Spinal cord (tissue), 10 donors: ENCODE measurements around the gene POLE4. TPM values are rescaled to one million over a fixed set of nuclear protein-coding genes. Genes with fewer than 3 reads are reported as not detected.

Experiments
- DNase-seq, 6 donors: peaks; one replicate each; pipeline versions ENCODE4 v3.0.0 to v3.0.0-alpha.2; 2013 to 2015; ENCODE audit warnings: low spot score in 6 of 6, low read depth in 4 of 6
- H3K27ac ChIP-seq: one replicate; pipeline ENCODE4 v1.5.1; 2013; ENCODE audit warnings: low read depth, low read length, control low read depth
- H3K27me3 ChIP-seq: one replicate; pipeline ENCODE4 v1.6.1; 2013; ENCODE audit warnings: low read length; ENCODE audit not compliant: control insufficient read depth, insufficient read depth
- H3K36me3 ChIP-seq: one replicate; pipeline ENCODE4 v1.6.1; 2013; ENCODE audit warnings: low read length; ENCODE audit not compliant: control insufficient read depth, insufficient read depth
- H3K4me1 ChIP-seq: one replicate; pipeline ENCODE4 v1.6.1; 2013; ENCODE audit warnings: low read length; ENCODE audit not compliant: control insufficient read depth, insufficient read depth
- H3K4me3 ChIP-seq: one replicate; pipeline ENCODE4 v1.5.1; 2013; ENCODE audit warnings: low read depth, low read length, control low read depth
- H3K9me3 ChIP-seq: one replicate; pipeline ENCODE4 v1.6.1; 2013; ENCODE audit warnings: low read length; ENCODE audit not compliant: control insufficient read depth, insufficient read depth
- WGBS: methylation state at CpG from one replicate; pipeline ENCODE4 v1.1.5; 2013; ENCODE audit warnings: missing lambda C conversion rate; ENCODE audit not compliant: insufficient coverage; 5-methylcytosine and 5-hydroxymethylcytosine counted together
- long read RNA-seq, 4 donors: transcript quantifications; one replicate each; lab custom pipeline, GENCODE V29; 2026
- polyA plus RNA-seq, 2 donors: library from polyadenylated mRNA; unstranded; fragments of 120-200 nt; gene quantifications; one replicate each; pipeline ENCODE4 v1.2.1, GENCODE V29; 2013; ENCODE audit not compliant: insufficient read length in 2 of 2
- total RNA-seq, 2 donors: library from RNA; depleted of rRNA in 1 of 2; stranded (reverse); fragments of 120-200 nt in 1 of 2; fragments of >200 nt in 1 of 2; gene quantifications; one replicate each; pipeline versions ENCODE4 v1.2.3 to v1.2.4, GENCODE V29; 2013 to 2014
- donor health status: healthy.

The POLE4 gene, protein sequence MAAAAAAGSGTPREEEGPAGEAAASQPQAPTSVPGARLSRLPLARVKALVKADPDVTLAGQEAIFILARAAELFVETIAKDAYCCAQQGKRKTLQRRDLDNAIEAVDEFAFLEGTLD
- total RNA-seq: 10 to 100 TPM; 20.7 to 61.1 TPM
- polyA plus RNA-seq: 10 to 100 TPM; 82.5 to 88.9 TPM
- long read RNA-seq, donor 1, transcript POLE4-205 (4 exons, 1,248 nt): major isoform, 62 of 64 reads
- long read RNA-seq, donor 1, partial matches to known transcripts: 0 of 64 reads
- long read RNA-seq, donor 1, other reads (novel, unspliced or antisense): 0 of 64 reads
- long read RNA-seq, donor 2, transcript POLE4-205 (4 exons, 1,248 nt): major isoform, 14 of 14 reads
- long read RNA-seq, donor 2, partial matches to known transcripts: 0 of 14 reads
- long read RNA-seq, donor 2, other reads (novel, unspliced or antisense): 0 of 14 reads
- long read RNA-seq, donor 3, transcript POLE4-205 (4 exons, 1,248 nt): major isoform, 31 of 31 reads
- long read RNA-seq, donor 3, partial matches to known transcripts: 0 of 31 reads
- long read RNA-seq, donor 3, other reads (novel, unspliced or antisense): 0 of 31 reads
- long read RNA-seq, donor 4, transcript POLE4-205 (4 exons, 1,248 nt): major isoform, 81 of 109 reads
- long read RNA-seq, donor 4, partial matches to known transcripts: 27 of 109 reads
- long read RNA-seq, donor 4, other reads (novel, unspliced or antisense): 0 of 109 reads

DNA sequence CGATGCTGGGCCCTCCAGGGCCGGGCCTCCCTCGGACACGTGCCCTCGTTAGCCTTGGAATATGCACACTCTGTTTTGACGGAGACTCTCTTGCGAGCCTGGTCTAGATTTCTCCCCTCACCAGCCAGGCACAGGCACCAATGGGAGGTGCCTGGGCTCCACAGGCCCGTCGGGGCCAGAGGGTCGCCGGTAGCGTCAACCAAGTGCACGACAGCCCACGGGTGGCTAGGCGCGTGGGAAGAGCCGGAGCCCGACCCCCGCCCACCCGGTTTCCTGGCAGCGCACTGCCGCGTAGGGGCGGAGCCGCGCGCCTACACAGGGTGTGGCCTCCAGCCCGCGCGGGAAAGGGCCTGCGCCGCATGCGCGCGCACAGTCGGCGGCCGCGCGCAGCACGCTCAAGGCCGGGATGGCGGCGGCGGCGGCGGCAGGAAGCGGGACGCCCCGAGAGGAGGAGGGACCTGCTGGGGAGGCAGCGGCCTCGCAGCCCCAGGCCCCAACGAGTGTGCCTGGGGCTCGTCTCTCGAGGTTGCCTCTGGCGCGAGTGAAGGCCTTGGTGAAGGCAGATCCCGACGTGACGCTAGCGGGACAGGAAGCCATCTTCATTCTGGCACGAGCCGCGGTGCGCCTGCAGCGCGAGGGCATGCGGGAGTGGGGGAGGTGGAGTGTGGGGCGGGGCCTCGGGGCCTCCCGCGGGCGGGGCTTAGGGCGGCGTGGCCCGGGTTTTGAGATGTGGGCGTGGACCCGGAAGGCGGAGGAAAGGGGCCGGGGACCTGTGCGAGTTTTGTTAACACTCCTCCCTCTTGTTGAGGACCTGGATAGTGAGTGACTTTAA, at the start of gene POLE4:
Gene POLE4, plus strand, starts transcription at position 370 of the 832 bp plus-strand sequence. Its CDS starts 37 bp downstream, at position 407.
- no peaks in the 10 kb centered on the region for H3K9me3 ChIP-seq
- H3K36me3 ChIP-seq: peaks cover 2% of the 10 kb centered on the region
- DNase-seq: peak; percentile 64 to 96 (median 80)
- WGBS: under 1% methylated on average over 72 of the region's 81 CpGs
- peak within 1 kb of the TSS; percentile 85 for H3K27ac ChIP-seq
- H3K4me3 ChIP-seq: peak within 1 kb of the TSS; percentile 71
- H3K27me3 ChIP-seq: no peaks in the 10 kb centered on the region
- peaks cover 12% of the 10 kb centered on the region for H3K4me1 ChIP-seq

DNA sequence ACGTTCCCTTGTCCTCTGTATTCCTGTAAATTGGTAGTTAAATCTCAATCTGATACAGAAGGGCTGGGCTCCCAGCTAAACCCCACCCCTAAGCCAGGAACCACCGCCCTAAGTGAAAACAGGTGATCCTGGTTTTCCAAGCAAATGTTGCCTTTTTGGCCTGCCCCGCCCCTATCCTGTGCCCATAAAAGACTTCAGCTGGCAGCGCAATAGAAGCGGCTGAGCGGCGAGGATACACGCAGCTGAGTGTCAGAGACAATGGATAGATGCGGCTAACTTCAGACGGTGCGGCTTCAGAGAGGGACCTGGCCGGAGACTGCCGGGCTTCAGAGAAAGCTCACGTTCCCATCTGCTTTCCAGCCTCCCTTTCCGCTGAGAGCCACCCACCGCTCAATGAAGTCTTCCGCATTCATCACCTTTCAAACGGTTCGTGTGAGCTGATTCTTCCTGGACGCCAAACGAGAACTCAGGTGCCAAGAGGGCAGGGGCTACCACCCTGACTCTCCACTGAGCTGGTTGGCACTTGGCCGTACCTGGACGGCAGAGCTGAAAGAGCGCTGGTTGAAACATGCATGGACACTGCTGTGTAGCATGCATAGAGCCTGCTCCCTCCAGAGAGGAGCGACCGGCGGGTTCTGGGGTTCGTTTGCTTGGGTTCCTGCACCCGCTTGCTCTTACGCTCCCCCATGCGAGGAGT, 49.5 kb upstream of the POLE4 start:
- Histone ChIP-seq H3K27ac (no peak overlapping the region), H3K36me3 (no peaks in the 10 kb centered on the region), H3K4me3 (no peak overlapping the region), H3K27me3 (peaks cover 9% of the 10 kb centered on the region), H3K9me3 (no peaks in the 10 kb centered on the region), H3K4me1 (peaks cover 7% of the 10 kb centered on the region)
- 32% methylated on average over 30 of the region's 31 CpGs for WGBS
- peak in 1 of 6 donors; percentile 29 for DNase-seq

DNA sequence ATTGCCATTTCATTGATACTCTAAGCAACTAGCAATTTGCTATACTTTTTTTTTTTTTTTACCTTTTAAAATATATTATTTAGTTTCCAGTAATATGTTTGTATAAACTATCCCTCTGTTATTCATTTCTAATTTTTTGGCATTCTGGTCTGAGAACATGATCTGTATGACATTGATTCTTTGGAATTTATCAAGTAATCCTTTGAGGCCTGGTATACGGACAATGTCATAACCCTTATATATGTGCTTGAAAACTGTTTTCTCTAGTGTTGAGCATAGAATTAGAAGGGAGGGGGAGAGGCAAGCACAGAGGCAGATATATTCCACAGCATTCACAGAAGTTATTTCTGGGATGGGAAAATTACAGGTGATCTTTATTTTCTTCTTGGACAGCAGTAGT, 48.2 kb upstream of the POLE4 start:
- WGBS: no CpG with 5 or more reads among the region's 1 CpG
- Histone ChIP-seq H3K9me3 (no peaks in the 10 kb centered on the region), H3K4me3 (no peak overlapping the region), H3K4me1 (peaks cover 7% of the 10 kb centered on the region), H3K36me3 (no peaks in the 10 kb centered on the region), H3K27me3 (peaks cover 9% of the 10 kb centered on the region), H3K27ac (no peak overlapping the region)
- DNase-seq: no peak

DNA sequence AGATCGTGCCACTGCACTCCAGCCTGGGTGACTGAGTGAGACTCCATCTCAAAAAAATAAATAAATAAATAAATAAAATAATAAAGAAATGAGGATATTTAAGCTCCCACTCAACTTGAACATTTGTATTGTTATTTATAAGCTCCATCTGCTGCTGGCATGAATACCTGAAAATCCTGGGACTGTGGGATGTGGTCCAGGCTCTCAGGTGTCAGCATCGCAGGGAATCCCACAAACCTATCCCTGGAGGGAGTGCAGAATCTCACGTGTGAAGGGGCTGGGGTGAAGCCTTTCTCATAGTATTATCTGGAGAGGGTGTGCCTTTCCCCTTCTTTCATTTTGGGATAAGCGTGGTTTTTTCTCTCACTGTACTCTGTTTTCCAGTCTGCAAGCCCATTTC, 47.4 kb upstream of the POLE4 start:
- Histone ChIP-seq H3K27me3 (peaks cover 9% of the 10 kb centered on the region), H3K4me3 (no peak overlapping the region), H3K36me3 (no peaks in the 10 kb centered on the region), H3K4me1 (peaks cover 7% of the 10 kb centered on the region), H3K9me3 (no peaks in the 10 kb centered on the region), H3K27ac (no peak overlapping the region)
- DNase-seq: no peak
- WGBS: 75% methylated on average over 1 of the region's 4 CpGs

DNA sequence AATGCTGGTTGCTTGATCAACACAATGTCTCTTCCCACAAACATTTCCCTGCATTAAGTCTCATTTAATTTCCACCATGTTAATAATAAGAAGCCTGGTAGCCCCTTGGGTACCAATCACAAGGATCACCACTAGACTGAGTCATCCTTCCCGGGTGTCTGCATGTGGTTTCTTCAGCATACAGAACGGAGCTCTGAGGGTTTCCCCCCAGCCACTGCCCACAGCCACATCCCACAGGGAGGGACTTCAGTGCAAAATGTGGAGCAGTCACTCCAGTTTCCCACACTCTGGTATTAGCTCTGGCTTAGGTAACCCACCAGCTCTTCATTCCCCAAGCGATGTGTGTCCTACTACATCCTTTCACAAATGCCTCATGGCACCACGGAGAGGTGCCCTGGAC, 42.7 kb upstream of the POLE4 start:
- H3K4me1 ChIP-seq: peaks cover 9% of the 10 kb centered on the region
- H3K27me3 ChIP-seq: no peaks in the 10 kb centered on the region
- WGBS: 96% methylated on average over 4 of the region's 4 CpGs
- H3K36me3 ChIP-seq: no peaks in the 10 kb centered on the region
- H3K27ac ChIP-seq: no peak overlapping the region
- DNase-seq: no peak
- H3K9me3 ChIP-seq: no peaks in the 10 kb centered on the region
- H3K4me3 ChIP-seq: no peak overlapping the region

DNA sequence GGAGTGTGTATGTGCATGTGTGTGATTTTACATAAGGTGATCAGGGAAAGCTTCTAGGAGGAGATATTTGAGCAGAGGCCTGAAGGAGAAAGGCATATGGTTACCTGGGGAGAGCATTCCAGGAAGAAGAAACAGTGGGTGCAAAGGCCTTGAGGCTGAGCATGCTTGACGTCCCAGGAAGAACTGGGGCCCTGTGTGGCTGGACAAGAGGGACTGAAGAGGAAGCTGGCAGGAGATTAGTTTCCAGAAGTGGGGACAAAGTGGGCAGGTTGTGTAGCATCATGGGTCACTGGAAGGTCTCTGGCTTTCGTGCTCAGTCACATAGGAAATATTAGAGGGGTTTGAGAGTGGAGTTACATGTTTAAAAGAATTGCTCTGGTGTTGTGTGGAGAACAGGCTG, 42.0 kb upstream of the POLE4 start:
- Histone ChIP-seq H3K27me3 (no peaks in the 10 kb centered on the region), H3K27ac (no peak overlapping the region), H3K4me1 (peaks cover 9% of the 10 kb centered on the region), H3K36me3 (no peaks in the 10 kb centered on the region), H3K4me3 (no peak overlapping the region), H3K9me3 (no peaks in the 10 kb centered on the region)
- WGBS: 71% methylated on average over 2 of the region's 2 CpGs
- no peak for DNase-seq

DNA sequence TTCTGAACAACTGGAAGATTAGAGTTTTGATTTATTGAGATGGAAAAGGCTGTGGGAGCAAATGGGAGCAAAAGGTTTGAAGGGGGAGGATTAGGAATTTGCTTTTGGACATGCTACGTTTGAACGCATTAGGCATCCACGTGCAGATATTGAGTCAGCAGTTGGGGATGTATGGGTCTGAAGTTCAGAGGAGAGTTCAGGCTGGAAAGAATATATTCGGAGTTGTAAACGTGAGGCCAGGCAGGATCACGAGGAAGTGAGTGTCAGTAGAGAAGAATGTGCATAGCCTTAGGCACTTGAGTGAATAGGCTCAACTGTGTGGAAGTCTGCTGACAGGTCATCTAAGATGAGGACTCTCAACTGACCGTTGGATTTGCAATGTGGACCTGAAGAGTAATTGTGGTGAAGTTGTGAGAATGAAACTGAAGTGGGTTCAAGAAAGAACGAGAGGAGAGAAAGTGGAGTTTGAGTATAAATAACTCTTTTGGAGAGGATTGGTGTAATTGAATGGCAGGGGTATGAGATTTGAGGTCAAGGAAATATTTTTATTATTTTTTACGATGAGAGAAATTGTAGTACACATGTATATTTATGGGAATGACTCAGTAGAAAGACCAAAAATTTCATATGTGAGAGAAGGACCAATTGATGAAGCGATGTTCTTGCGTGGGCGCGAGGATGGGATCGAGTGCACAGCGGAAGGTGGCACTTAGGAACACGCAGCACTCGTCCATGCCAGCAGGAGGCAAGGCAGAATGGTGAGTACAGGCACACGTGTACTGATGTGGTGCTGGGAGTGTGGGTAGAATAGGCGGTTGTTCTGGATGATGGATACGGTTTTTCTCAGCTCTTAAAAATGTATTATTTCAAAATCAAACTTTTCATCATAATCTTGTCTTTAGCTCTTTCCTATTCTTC, 40.5 kb upstream of the POLE4 start:
- WGBS: 86% methylated on average over 17 of the region's 20 CpGs
- H3K4me1 ChIP-seq: peaks cover 9% of the 10 kb centered on the region

DNA sequence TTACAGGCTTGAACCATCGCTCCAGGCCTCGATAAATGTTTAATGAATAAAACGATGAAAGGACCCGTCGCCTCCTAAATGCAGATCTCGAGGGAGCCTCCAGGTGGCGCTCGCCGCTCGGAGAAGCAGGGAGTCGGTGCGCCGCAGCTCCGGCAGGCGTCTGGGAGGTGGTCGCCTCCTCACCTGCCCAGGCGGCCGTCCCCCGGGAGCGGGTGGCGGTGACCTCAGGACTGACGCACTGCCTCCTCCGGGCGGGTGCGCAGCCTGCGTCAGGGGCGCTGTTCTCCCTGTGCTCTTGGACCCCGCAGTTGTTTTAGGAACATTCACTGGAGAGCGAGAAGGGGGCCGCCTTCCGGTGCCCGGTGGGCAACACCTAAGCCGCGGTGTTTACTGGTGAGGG, 38.6 kb upstream of the POLE4 start:
- DNase-seq: peak in 4 of 6 donors; percentile 23 to 86 (median 50)
- Histone ChIP-seq H3K9me3 (no peaks in the 10 kb centered on the region), H3K27ac (no peak overlapping the region), H3K4me1 (peaks cover 9% of the 10 kb centered on the region), H3K27me3 (no peaks in the 10 kb centered on the region), H3K4me3 (no peak overlapping the region), H3K36me3 (no peaks in the 10 kb centered on the region)
- WGBS: 3% methylated on average over 30 of the region's 34 CpGs

More for the DNA sequence above, 40.5 kb upstream of the POLE4 start:
- Histone ChIP-seq H3K9me3 (no peaks in the 10 kb centered on the region), H3K27me3 (no peaks in the 10 kb centered on the region), H3K4me3 (no peak overlapping the region), H3K36me3 (no peaks in the 10 kb centered on the region), H3K27ac (no peak overlapping the region)
- DNase-seq: no peak
